Spleen (tissue), 7 donors: Measurements from ENCODE around the gene OMP.

Experiments
- CTCF ChIP-seq, 11 experiments: fragments of 200-600 bp in 7 of 11; fragments of 450-650 bp in 4 of 11; sonication (generic) in 4 of 11; IDR thresholded peaks in 8 of 11; conservative IDR thresholded peaks in 3 of 11; 1 replicate in 7 of 11; 2 replicates in 4 of 11; pipeline versions ENCODE4 v1.4.0 to v1.8.0; 2016 to 2021; ENCODE audit warnings: antibody characterized with exemption in 11 of 11, inconsistent platforms in 4 of 11, mild to moderate bottlenecking in 1 of 11
- POLR2AphosphoS5 ChIP-seq, 3 donors: sonication (generic); formaldehyde crosslinking; IDR thresholded peaks; one replicate each; pipeline ENCODE4 v1.5.1; 2017; ENCODE audit warnings: antibody characterized with exemption in 3 of 3
- donor health status: DM: no; HTN: no; CAD: no; lungs with moderate emphysema.
- donor health status: DM: no; HTN: no; CAD: no.
- donor health status: DM: no; HTN: no; CAD: no.

- TF ChIP-seq POLR2AphosphoS5 (IDR thresholded peaks at IDR 0.05) (no peak), CTCF (IDR thresholded peaks at IDR 0.05 in 8 of 11, conservative IDR thresholded peaks at IDR 0.05 in 3 of 11) (no peak)
Observed at GRCh38 chr11:77149716-77150392, 47.2 kb downstream of the OMP start.
